Neural crest cell (in vitro differentiated cells): ENCODE measurements around the gene PRKAR2B. TPM values are rescaled to one million over a fixed set of nuclear protein-coding genes. Genes with fewer than 3 reads are reported as not detected.
"Not testable (repeated sequence)": the region's sequence is repeated elsewhere in the genome, so short reads cannot be mapped to it uniquely, and the experiment has no call there.

ENCODE experiments used
- DNase-seq: peaks from one replicate; pipeline ENCODE4 v3.0.0; 2021; ENCODE audit warnings: low read depth, mixed read lengths, low spot score
- H3K27ac Mint-ChIP-seq: one replicate; pipeline ENCODE4 v1.8.0; 2021; ENCODE audit warnings: mild to moderate bottlenecking, mixed read lengths; ENCODE audit not compliant: unreplicated experiment
- H3K27me3 Mint-ChIP-seq: 2 replicates; pipeline ENCODE4 v1.8.0; 2021; ENCODE audit warnings: low read depth, mild to moderate bottlenecking, mixed read lengths
- H3K36me3 Mint-ChIP-seq: 2 replicates; pipeline ENCODE4 v1.8.0; 2021; ENCODE audit warnings: low read depth, mild to moderate bottlenecking, mixed read lengths
- H3K4me1 Mint-ChIP-seq: 2 replicates; pipeline ENCODE4 v1.8.0; 2021; ENCODE audit warnings: mixed read lengths
- H3K4me3 Mint-ChIP-seq: one replicate; pipeline ENCODE4 v1.8.0; 2021; ENCODE audit warnings: mild to moderate bottlenecking, mixed read lengths
- H3K9me3 Mint-ChIP-seq: 2 replicates; pipeline ENCODE4 v1.8.0; 2021; ENCODE audit warnings: mixed read lengths
- total RNA-seq: library from RNA; stranded (reverse); gene quantifications from 2 replicates; pipeline ENCODE4 v1.2.1, GENCODE V29; 2021
- TF ChIP-seq, protein P1 (sequence below): fragments of 200-600 bp; sonication (generic); conservative IDR thresholded peaks from 2 replicates; pipeline ENCODE4 v1.5.0; 2021; ENCODE audit warnings: antibody characterized with exemption, mild to moderate bottlenecking

The PRKAR2B gene
- total RNA-seq, 1 donor from 2014 or later = 14.4 TPM

GRCh38 chr7:107151538-107151937, 107.0 kb downstream of the PRKAR2B start:
- no peaks in the 10 kb centered on the region for H3K9me3 Mint-ChIP-seq
- H3K27ac Mint-ChIP-seq = no peak overlapping the region
- no peak for DNase-seq
- peaks cover 9% of the 10 kb centered on the region for H3K4me1 Mint-ChIP-seq
- TF ChIP-seq, protein P1, sequence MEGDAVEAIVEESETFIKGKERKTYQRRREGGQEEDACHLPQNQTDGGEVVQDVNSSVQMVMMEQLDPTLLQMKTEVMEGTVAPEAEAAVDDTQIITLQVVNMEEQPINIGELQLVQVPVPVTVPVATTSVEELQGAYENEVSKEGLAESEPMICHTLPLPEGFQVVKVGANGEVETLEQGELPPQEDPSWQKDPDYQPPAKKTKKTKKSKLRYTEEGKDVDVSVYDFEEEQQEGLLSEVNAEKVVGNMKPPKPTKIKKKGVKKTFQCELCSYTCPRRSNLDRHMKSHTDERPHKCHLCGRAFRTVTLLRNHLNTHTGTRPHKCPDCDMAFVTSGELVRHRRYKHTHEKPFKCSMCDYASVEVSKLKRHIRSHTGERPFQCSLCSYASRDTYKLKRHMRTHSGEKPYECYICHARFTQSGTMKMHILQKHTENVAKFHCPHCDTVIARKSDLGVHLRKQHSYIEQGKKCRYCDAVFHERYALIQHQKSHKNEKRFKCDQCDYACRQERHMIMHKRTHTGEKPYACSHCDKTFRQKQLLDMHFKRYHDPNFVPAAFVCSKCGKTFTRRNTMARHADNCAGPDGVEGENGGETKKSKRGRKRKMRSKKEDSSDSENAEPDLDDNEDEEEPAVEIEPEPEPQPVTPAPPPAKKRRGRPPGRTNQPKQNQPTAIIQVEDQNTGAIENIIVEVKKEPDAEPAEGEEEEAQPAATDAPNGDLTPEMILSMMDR = no peak
- no peaks in the 10 kb centered on the region for H3K36me3 Mint-ChIP-seq
- H3K4me3 Mint-ChIP-seq = no peak overlapping the region
- H3K27me3 Mint-ChIP-seq = no peaks in the 10 kb centered on the region

- DNase-seq = no peak
- no peak overlapping the region for H3K27ac Mint-ChIP-seq
- H3K4me1 Mint-ChIP-seq = peaks cover 9% of the 10 kb centered on the region
- no peaks in the 10 kb centered on the region for H3K9me3 Mint-ChIP-seq
- no peaks in the 10 kb centered on the region for H3K27me3 Mint-ChIP-seq
- TF ChIP-seq, protein P1 = no peak
- no peak overlapping the region for H3K4me3 Mint-ChIP-seq
- H3K36me3 Mint-ChIP-seq = no peaks in the 10 kb centered on the region
Observed at GRCh38 chr7:107152011-107152410, 107.5 kb downstream of the PRKAR2B start.

DNA sequence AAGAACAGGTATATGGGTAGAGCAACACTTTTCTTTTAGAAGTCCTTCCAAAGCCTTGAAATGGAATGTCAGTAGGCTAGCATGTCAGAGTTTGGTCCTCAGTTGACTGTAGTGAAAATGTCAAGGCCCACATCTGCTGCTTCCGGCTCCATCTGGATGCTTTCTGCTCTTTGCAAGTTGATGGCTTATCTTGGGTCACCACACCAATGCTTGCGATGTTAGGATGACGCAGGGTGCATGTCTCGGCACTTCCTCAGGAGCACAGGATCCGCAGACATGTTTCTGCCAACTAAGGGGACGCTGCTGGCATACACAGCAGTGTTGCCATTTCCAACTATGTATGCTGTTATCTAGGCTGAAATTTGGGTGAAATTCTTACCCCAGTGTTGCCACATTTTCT, 110.3 kb downstream of the PRKAR2B start:
- H3K4me3 Mint-ChIP-seq = no peak overlapping the region
- H3K27me3 Mint-ChIP-seq = no peaks in the 10 kb centered on the region
- no peak for DNase-seq
- no peak overlapping the region for H3K27ac Mint-ChIP-seq
- H3K36me3 Mint-ChIP-seq = no peaks in the 10 kb centered on the region
- H3K9me3 Mint-ChIP-seq = no peaks in the 10 kb centered on the region
- TF ChIP-seq, protein P1 = no peak
- H3K4me1 Mint-ChIP-seq = no peaks in the 10 kb centered on the region

GRCh38 chr7:107155726-107156125, 111.2 kb downstream of the PRKAR2B start:
- H3K27me3 Mint-ChIP-seq, H3K4me1 Mint-ChIP-seq, H3K4me3 Mint-ChIP-seq, DNase-seq, H3K36me3 Mint-ChIP-seq, H3K27ac Mint-ChIP-seq, H3K9me3 Mint-ChIP-seq: not testable (repeated sequence)

DNA sequence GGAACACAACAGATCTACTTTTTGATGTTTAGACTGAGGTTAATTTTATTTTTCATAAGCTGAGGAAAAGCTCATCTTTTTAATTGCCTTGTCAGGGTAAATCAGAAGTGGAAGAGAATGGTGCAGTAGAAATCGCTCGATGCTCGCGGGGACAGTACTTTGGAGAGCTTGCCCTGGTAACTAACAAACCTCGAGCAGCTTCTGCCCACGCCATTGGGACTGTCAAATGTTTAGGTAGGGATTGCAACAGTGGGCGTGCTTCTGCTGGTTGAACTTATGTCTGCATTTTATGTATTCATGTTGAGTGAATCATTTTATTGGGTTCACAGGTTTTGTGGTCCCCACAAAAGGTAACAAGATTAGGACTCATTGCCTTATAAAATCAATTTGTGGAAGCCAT, 112.6 kb downstream of the PRKAR2B start:
- Mint-ChIP-seq H3K4me3 (no peak overlapping the region), H3K4me1 (no peaks in the 10 kb centered on the region), H3K27ac (no peak overlapping the region), H3K36me3 (no peaks in the 10 kb centered on the region), H3K9me3 (no peaks in the 10 kb centered on the region), H3K27me3 (no peaks in the 10 kb centered on the region)
- no peak for DNase-seq
- TF ChIP-seq, protein P1 = no peak

DNA sequence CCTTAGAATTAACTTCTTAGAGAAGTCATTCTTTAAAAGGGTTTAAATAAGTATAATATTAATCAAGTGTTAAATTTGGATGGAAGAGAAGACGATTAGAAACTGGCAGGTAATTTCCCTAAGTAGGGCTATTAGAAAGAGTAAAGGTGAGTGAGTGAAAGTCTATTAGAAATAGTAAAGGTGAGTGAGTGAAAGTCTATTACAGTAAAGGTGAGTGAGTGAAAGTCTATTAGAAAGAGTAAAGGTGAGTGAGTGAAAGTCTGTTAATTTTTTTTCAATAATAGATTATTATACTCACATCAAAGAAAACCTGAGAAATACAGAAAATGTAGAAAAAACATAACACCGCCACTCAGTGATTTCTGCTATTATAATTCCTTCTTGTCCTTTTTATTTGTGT, 113.5 kb downstream of the PRKAR2B start:
- TF ChIP-seq, protein P1 = no peak
- H3K4me1 Mint-ChIP-seq = no peaks in the 10 kb centered on the region
- H3K27ac Mint-ChIP-seq = no peak overlapping the region
- no peaks in the 10 kb centered on the region for H3K36me3 Mint-ChIP-seq
- no peak overlapping the region for H3K4me3 Mint-ChIP-seq
- no peak for DNase-seq
- no peaks in the 10 kb centered on the region for H3K27me3 Mint-ChIP-seq
- no peaks in the 10 kb centered on the region for H3K9me3 Mint-ChIP-seq
